IPS-15b (cell line): Measurements from ENCODE around the gene PRKCA.
"Not testable (repeated sequence)": the region's sequence is repeated elsewhere in the genome, so short reads cannot be mapped to it uniquely, and the experiment has no call there.

Experiments
- H3K27me3 ChIP-seq: one replicate; pipeline ENCODE4 v1.6.1; 2013; ENCODE audit warnings: low read length; ENCODE audit not compliant: control insufficient read depth, insufficient read depth
- H3K36me3 ChIP-seq: one replicate; pipeline ENCODE4 v1.6.1; 2013; ENCODE audit warnings: low read length; ENCODE audit not compliant: control insufficient read depth, insufficient read depth
- H3K4me1 ChIP-seq: one replicate; pipeline ENCODE4 v1.6.1; 2013; ENCODE audit warnings: mild to moderate bottlenecking, low read length; ENCODE audit not compliant: control insufficient read depth, insufficient read depth
- H3K4me3 ChIP-seq: one replicate; pipeline ENCODE4 v1.5.1; 2013; ENCODE audit warnings: low read depth, low read length
- H3K9ac ChIP-seq: one replicate; pipeline ENCODE4 v1.6.1; 2013; ENCODE audit warnings: low read depth, mild to moderate bottlenecking, low read length
- H3K9me3 ChIP-seq: one replicate; pipeline ENCODE4 v1.6.1; 2013; ENCODE audit warnings: mild to moderate bottlenecking, low read length; ENCODE audit not compliant: control insufficient read depth, insufficient read depth

PRKCA gene

GRCh38 chr17:66345949-66346638, 43.7 kb downstream of the PRKCA start:
- not testable (repeated sequence) for H3K27me3 ChIP-seq, H3K4me1 ChIP-seq, H3K36me3 ChIP-seq, H3K9ac ChIP-seq, H3K4me3 ChIP-seq, H3K9me3 ChIP-seq

GRCh38 chr17:66347661-66348514, 45.5 kb downstream of the PRKCA start:
- peaks cover 4% of the 10 kb centered on the region for H3K4me1 ChIP-seq

GRCh38 chr17:66348584-66349165, 46.3 kb downstream of the PRKCA start:
- Histone ChIP-seq H3K36me3 (no peaks in the 10 kb centered on the region), H3K4me1 (peaks cover 4% of the 10 kb centered on the region), H3K9ac (no peak overlapping the region), H3K4me3 (no peak overlapping the region), H3K27me3 (no peaks in the 10 kb centered on the region), H3K9me3 (no peaks in the 10 kb centered on the region)

More at GRCh38 chr17:66347661-66348514, 45.5 kb downstream of the PRKCA start:
- Histone ChIP-seq H3K36me3 (no peaks in the 10 kb centered on the region), H3K9ac (no peak overlapping the region), H3K27me3 (no peaks in the 10 kb centered on the region), H3K9me3 (no peaks in the 10 kb centered on the region), H3K4me3 (no peak overlapping the region)

DNA sequence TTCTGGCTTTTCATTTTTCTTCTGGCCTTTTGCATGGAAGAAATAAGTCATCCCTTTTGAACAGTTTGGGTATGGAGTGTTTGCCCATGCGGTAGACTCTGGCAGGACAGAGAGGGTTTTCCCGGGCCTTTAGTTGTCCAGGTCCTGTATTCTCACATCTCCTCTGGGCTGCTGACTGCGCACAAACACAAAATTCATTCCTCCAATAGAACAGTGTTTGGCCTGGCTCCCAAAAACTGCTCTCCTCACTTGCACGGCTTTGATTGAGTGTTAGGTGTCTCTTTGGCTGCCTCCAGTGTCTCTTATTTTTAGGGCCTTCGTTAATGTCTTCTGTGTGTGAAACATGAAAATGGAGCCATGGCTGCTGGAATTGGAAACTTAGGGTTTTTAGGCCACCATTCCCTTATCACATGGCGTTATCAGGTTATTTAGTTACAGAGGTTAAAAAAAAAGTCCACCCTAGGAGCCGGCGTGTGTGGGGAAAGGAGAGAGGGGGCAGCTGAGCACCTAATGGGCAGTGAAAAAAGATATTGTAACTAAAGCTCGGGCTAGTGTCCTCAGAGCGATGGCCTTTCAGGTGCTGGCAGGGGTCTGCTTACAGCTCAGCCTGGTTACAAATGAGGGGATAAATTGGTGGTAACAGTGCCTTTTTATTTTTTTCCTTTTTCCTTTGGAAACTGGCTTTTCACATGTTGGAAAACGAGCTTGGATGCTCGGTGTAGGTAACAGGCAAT, 47.3 kb downstream of the PRKCA start:
- Histone ChIP-seq H3K36me3 (no peaks in the 10 kb centered on the region), H3K27me3 (no peaks in the 10 kb centered on the region), H3K4me1 (peaks cover 4% of the 10 kb centered on the region), H3K4me3 (no peak overlapping the region), H3K9ac (no peak overlapping the region), H3K9me3 (no peaks in the 10 kb centered on the region)

DNA sequence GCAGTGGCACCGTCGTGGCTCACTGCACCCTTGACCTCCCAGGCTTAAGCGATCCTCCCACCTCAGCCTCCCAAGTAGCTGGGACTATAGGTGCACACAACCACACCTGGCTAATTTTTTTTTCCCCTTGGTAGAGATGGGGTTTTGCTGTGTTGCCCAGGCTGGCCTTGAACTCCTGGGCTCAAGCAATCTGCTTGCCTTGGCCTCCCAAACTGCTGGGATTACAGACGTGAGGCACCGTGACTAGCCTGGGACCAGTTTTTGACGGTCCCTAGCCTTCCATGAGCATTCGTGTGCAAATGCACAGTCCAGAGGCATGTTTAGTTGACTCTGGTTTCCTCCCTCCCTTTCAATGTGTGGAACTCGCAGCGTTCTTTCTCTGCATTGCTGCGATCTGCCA, 48.2 kb downstream of the PRKCA start:
- not testable (repeated sequence) for H3K9ac ChIP-seq, H3K9me3 ChIP-seq

DNA sequence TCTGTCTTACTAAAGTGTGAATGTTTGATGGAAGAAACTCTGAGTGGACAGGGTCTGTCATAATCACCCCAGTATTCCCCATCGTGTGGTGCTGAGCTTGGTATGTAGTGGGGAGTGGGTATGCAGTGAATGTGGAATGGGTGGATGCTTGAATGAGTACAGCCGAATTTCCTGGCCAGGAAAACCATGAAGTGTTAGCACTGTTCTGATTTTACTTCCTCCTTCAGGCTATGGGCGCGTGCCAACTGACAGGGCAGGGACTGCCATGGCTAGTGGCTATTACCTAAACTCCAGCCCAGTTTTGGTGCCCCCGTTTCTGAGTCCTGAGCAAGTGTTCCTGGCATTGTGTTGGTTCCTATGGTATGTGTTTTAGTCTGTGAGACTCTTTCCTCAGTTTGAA, 48.6 kb downstream of the PRKCA start:
- no peaks in the 10 kb centered on the region for H3K27me3 ChIP-seq
- peaks cover 4% of the 10 kb centered on the region for H3K4me1 ChIP-seq
- no peaks in the 10 kb centered on the region for H3K36me3 ChIP-seq
- no peak overlapping the region for H3K4me3 ChIP-seq
- H3K9me3 ChIP-seq = no peaks in the 10 kb centered on the region
- no peak overlapping the region for H3K9ac ChIP-seq

More for the DNA sequence above, 48.2 kb downstream of the PRKCA start:
- not testable (repeated sequence) for H3K36me3 ChIP-seq, H3K27me3 ChIP-seq, H3K4me3 ChIP-seq, H3K4me1 ChIP-seq

GRCh38 chr17:66351701-66352100, 49.3 kb downstream of the PRKCA start:
- H3K36me3 ChIP-seq = no peaks in the 10 kb centered on the region
- no peaks in the 10 kb centered on the region for H3K27me3 ChIP-seq
- no peak overlapping the region for H3K4me3 ChIP-seq
- H3K9ac ChIP-seq = no peak overlapping the region
- H3K4me1 ChIP-seq = peaks cover 4% of the 10 kb centered on the region
- H3K9me3 ChIP-seq = no peaks in the 10 kb centered on the region

DNA sequence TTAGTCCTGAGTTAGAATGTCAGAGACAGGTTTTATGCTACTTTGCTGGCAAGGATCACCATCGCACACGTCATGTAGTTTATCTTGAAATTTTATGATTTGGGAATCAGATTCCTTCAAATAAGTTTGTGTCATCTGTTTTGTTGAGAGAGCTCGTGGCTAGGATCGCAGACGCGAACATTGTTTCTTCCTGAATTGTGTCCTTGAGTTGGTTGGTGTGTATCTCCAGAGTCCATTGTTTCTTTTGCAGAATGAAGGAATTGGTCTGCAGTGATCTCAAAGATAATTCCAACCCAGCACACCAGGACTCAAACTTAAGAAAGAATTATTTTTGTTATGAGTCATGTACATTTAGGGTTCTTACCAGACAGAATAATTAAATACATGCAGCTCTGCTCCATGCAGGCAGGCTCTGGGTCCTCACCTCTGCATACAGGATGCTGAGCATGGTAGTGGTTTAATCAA, 51.6 kb downstream of the PRKCA start:
- H3K4me3 ChIP-seq = no peak overlapping the region

GRCh38 chr17:66354472-66354871, 52.1 kb downstream of the PRKCA start:
- Histone ChIP-seq H3K4me1 (no peaks in the 10 kb centered on the region), H3K36me3 (no peaks in the 10 kb centered on the region), H3K9me3 (no peaks in the 10 kb centered on the region), H3K4me3 (no peak overlapping the region), H3K9ac (no peak overlapping the region), H3K27me3 (no peaks in the 10 kb centered on the region)

More for the DNA sequence above, 51.6 kb downstream of the PRKCA start:
- no peaks in the 10 kb centered on the region for H3K27me3 ChIP-seq
- H3K9ac ChIP-seq = no peak overlapping the region
- no peaks in the 10 kb centered on the region for H3K9me3 ChIP-seq
- peaks cover under 1% of the 10 kb centered on the region for H3K4me1 ChIP-seq
- no peaks in the 10 kb centered on the region for H3K36me3 ChIP-seq

GRCh38 chr17:66354981-66355380, 52.6 kb downstream of the PRKCA start:
- Histone ChIP-seq H3K27me3 (no peaks in the 10 kb centered on the region), H3K4me1 (no peaks in the 10 kb centered on the region), H3K4me3 (no peak overlapping the region), H3K9ac (no peak overlapping the region), H3K9me3 (no peaks in the 10 kb centered on the region), H3K36me3 (no peaks in the 10 kb centered on the region)

DNA sequence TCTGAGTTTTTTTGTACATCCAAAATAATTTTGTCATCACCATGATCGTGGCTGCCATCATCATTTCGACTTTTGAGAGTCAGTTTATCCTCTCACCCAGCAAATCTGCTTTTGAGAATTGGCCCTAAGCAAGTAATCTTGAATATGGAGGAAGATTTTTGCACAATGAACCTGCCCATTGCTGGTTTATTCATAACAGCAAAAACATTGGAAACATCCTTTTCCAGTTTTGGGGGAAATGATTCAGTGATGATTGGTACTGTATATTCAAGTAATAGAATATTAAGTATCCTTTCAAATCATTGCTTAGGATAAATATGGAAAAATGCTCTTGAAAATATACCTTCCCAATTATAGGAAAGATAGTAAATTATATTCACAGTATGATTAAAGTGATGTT, 53.1 kb downstream of the PRKCA start:
- Histone ChIP-seq H3K4me3 (no peak overlapping the region), H3K36me3 (no peaks in the 10 kb centered on the region), H3K4me1 (peaks cover 2% of the 10 kb centered on the region), H3K27me3 (no peaks in the 10 kb centered on the region), H3K9ac (no peak overlapping the region), H3K9me3 (no peaks in the 10 kb centered on the region)
